HEK293T (cell line): Measurements from ENCODE around the gene NR5A1.

Experiments
- ARNT ChIP-seq: fragments of 450-650 bp; IDR thresholded peaks from 2 replicates; pipeline ENCODE4 v1.6.1; 2017; ENCODE audit warnings: mild to moderate bottlenecking
- BHLHE40 ChIP-seq: fragments of 450-650 bp; IDR thresholded peaks from 2 replicates; pipeline ENCODE4 v1.6.1; 2016; ENCODE audit warnings: mild to moderate bottlenecking, moderate library complexity, borderline replicate concordance
- CTBP1 ChIP-seq: fragments of 450-650 bp; IDR thresholded peaks from 2 replicates; pipeline ENCODE4 v1.6.1; 2016; ENCODE audit warnings: borderline replicate concordance
- ELF4 ChIP-seq: fragments of 450-650 bp; IDR thresholded peaks from 2 replicates; pipeline ENCODE4 v1.6.1; 2017; ENCODE audit warnings: antibody characterized with exemption
- FOXA1 ChIP-seq: fragments of 450-650 bp; IDR thresholded peaks from 2 replicates; pipeline ENCODE4 v1.6.1; 2016; ENCODE audit warnings: mild to moderate bottlenecking
- FOXK2 ChIP-seq: fragments of 450-650 bp; IDR thresholded peaks from 2 replicates; pipeline ENCODE4 v1.6.1; 2016; ENCODE audit warnings: mild to moderate bottlenecking
- FOXM1 ChIP-seq: fragments of 450-650 bp; IDR thresholded peaks from 2 replicates; pipeline ENCODE4 v1.6.1; 2017; ENCODE audit warnings: mild to moderate bottlenecking, borderline replicate concordance
- HDGF ChIP-seq: fragments of 450-650 bp; IDR thresholded peaks from 2 replicates; pipeline ENCODE4 v1.6.1; 2017; ENCODE audit warnings: antibody characterized with exemption, borderline replicate concordance
- L3MBTL2 ChIP-seq: fragments of 450-650 bp; conservative IDR thresholded peaks from 2 replicates; pipeline ENCODE4 v1.6.1; 2016; ENCODE audit warnings: mild to moderate bottlenecking
- LEF1 ChIP-seq: fragments of 450-650 bp; IDR thresholded peaks from 2 replicates; pipeline ENCODE4 v1.6.1; 2017; ENCODE audit warnings: mild to moderate bottlenecking, borderline replicate concordance
- NFRKB ChIP-seq: fragments of 450-650 bp; IDR thresholded peaks from 2 replicates; pipeline ENCODE4 v1.6.1; 2016; ENCODE audit warnings: mild to moderate bottlenecking, moderate library complexity
- PKNOX1 ChIP-seq: fragments of 450-650 bp; IDR thresholded peaks from 2 replicates; pipeline ENCODE4 v1.6.1; 2016
- SP1 ChIP-seq: fragments of 450-650 bp; IDR thresholded peaks from 2 replicates; pipeline ENCODE4 v1.6.1; 2017
- TARDBP ChIP-seq: fragments of 450-650 bp; IDR thresholded peaks from 2 replicates; pipeline ENCODE4 v1.6.1; 2016

- TF ChIP-seq CTBP1 (no peak), BHLHE40 (no peak), HDGF (no peak), PKNOX1 (no peak), FOXA1 (no peak), ARNT (no peak), FOXK2 (no peak), FOXM1 (no peak), SP1 (no peak), TARDBP (no peak), ELF4 (no peak), LEF1 (no peak), L3MBTL2 (no peak), NFRKB (no peak)
These were observed 66.4 kb downstream of the NR5A1 start for GRCh38 chr9:124440786-124441185.
